Activated CD4-positive, alpha-beta memory T cell treated with anti-CD3 and anti-CD28 coated beads for 36 hours (primary cell): Measurements from ENCODE around the gene FAM111A. TPM values are rescaled to one million over a fixed set of nuclear protein-coding genes. Genes with fewer than 3 reads are reported as not detected.
A peak's percentile ranks its signal among the peaks of the same experiment; 100 is the strongest.

Experiments used
- CTCF ChIA-PET: fragments of 350-600 bp; sonication (Branson Sonifier 250); formaldehyde crosslinking; loops from one replicate; lab custom pipeline; 2021; ENCODE audit warnings: antibody characterized with exemption, inconsistent platforms; lab: Charles Lee
- POLR2A ChIA-PET: fragments of 350-600 bp; sonication (Branson Sonifier 250); formaldehyde crosslinking; loops from one replicate; lab custom pipeline; 2021; ENCODE audit warnings: antibody characterized with exemption; lab: Charles Lee
- DNase-seq: peaks from one replicate; pipeline ENCODE4 v3.0.0-alpha.2; 2020
- H3K27ac Mint-ChIP-seq: one replicate; pipeline ENCODE4 v1.8.0; 2021; ENCODE audit warnings: mixed read lengths
- H3K27me3 Mint-ChIP-seq: one replicate; pipeline ENCODE4 v1.8.0; 2021; ENCODE audit warnings: mixed read lengths
- H3K36me3 Mint-ChIP-seq: one replicate; pipeline ENCODE4 v1.8.0; 2021; ENCODE audit warnings: mixed read lengths
- H3K4me1 Mint-ChIP-seq: one replicate; pipeline ENCODE4 v1.8.0; 2021; ENCODE audit warnings: low read depth, mixed read lengths
- H3K4me3 Mint-ChIP-seq: one replicate; pipeline ENCODE4 v1.8.0; 2021; ENCODE audit warnings: mild to moderate bottlenecking, mixed read lengths
- H3K9me3 Mint-ChIP-seq: one replicate; pipeline ENCODE4 v1.8.0; 2021; ENCODE audit warnings: mixed read lengths
- intact Hi-C: fragments of 100-400 bp; cut with micrococcal nuclease; formaldehyde crosslinking; loops from one replicate; pipeline ENCODE4 v1.15.1; 2023
- total RNA-seq, 2 experiments: library from RNA; stranded (reverse); gene quantifications; one replicate each; pipeline ENCODE4 v1.2.3, GENCODE V29; 2021

FAM111A gene
- total RNA-seq, 2 experiments from 2014 or later, result 87.6 to 87.8 TPM

DNA sequence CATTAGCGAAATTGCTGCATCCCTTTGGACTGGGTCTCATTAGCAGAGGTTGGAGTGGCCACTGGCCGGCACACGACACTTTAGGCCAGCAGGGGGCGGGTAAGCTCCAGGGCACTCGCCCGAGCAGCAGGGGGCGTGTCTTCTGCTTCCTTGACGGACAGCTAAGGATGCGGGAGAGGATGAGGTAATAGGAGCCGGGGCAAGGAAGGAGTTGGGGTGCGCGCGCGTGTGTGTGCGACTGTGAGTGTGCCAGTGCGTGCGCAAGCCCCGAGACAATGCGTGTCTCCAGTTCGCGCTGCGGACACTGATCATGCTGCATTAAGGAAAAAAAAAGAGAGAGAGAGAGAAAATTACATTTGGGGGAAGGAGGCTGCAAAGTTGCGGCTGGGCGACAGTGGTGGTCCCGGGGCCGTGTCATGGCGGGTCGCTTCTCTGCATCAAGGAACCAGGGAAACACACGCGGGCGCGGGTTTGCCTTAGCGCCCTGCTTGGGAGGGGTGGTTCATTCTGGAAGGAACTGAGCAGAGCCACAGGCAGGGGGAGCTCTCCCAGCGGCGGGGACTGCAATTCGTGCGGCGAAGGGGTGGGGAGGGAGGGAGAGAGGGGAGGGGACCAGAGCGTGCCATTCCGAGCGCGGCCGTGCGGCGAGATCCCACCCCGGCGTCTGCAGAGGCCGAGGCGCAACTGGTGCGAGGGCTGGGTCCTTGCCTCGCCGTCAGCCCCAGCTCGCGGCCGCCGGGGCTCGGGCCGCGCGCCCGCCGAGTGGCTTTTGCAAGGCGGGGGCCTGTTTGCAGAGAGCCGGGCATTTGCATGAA, 29.1 kb downstream of the FAM111A start, which contains the start of gene DTX4:
DTX4 (plus strand) TSS at position 625 of the 815 bp plus-strand sequence. CDS start 464 bp downstream, outside the sequence.
- peaks cover 21% of the 10 kb centered on the region for H3K4me1 Mint-ChIP-seq
- no peak within 1 kb of the TSS for H3K27ac Mint-ChIP-seq
- intact Hi-C loops, result loop anchor here (1.0 to 2.0 kb wide), 7 partner anchors 15 to 509 kb away; no protein-coding TSS in a partner anchor
- no peaks in the 10 kb centered on the region for H3K36me3 Mint-ChIP-seq
- H3K27me3 Mint-ChIP-seq, result peaks cover 10% of the 10 kb centered on the region
- ChIA-PET CTCF (interaction anchor here (0.5 to 10.2 kb wide), 47 partner anchors 8 to 1365 kb away, joined by 3 to 157 read pairs (median 4); partner anchors contain the start of genes FAM111A, FAM111B, MPEG1 and OR5A1), POLR2A (interaction anchor here (0.7 to 1.6 kb wide), 2 partner anchors 9 to 14 kb away, joined by 3 to 6 read pairs; no protein-coding TSS in a partner anchor)
- H3K4me3 Mint-ChIP-seq, result peak within 1 kb of the TSS; percentile 72
- DNase-seq, result peak; percentile 93
- no peaks in the 10 kb centered on the region for H3K9me3 Mint-ChIP-seq

DNA sequence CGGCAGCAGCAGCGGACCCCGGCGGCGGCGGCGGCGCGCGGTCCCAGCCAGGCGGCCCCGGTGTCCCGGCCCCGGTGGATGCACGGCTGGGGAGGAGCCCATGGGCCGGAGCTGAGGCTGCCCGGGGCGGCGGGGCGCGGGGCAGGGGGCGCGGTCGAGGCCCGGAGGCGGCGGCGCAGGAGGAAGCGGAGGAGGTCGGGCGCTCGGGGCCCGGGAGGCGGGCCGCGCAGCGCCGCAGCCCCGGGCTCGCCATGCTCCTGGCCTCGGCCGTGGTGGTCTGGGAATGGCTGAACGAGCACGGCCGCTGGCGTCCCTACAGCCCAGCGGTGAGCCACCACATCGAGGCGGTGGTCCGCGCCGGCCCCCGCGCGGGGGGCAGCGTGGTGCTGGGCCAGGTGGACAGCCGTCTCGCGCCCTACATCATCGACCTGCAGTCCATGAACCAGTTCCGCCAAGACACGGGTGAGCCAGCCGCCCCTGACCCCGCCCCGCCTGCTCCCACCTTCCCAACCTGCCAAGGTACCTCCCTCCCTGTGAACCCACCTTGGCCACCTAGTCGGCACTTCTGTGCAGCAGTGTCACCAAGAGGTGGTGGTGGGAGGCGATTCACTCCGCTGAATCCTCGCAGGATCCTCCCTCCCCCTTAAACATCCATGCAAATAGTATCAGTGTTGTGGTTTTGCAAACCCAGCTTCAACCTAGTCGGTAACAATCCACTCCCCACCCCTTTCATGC, 29.9 kb downstream of the FAM111A start:
- ChIA-PET POLR2A (interaction anchor here (1.6 kb wide), 1 partner anchor 8 kb away, joined by 6 read pairs; no protein-coding TSS in a partner anchor), CTCF (interaction anchor here (0.5 to 10.2 kb wide), 38 partner anchors 7 to 1366 kb away, joined by 3 to 157 read pairs (median 5); partner anchors contain the start of genes FAM111A, FAM111B, MPEG1 and OR5A1)
- H3K27me3 Mint-ChIP-seq, result peaks cover 10% of the 10 kb centered on the region
- H3K4me1 Mint-ChIP-seq, result peaks cover 21% of the 10 kb centered on the region
- no peak overlapping the region for H3K27ac Mint-ChIP-seq
- H3K4me3 Mint-ChIP-seq, result peak overlapping the region; percentile 72
- peak; percentile 35 for DNase-seq
- H3K36me3 Mint-ChIP-seq, result no peaks in the 10 kb centered on the region
- intact Hi-C loops, result no loop called here
- H3K9me3 Mint-ChIP-seq, result no peaks in the 10 kb centered on the region

DNA sequence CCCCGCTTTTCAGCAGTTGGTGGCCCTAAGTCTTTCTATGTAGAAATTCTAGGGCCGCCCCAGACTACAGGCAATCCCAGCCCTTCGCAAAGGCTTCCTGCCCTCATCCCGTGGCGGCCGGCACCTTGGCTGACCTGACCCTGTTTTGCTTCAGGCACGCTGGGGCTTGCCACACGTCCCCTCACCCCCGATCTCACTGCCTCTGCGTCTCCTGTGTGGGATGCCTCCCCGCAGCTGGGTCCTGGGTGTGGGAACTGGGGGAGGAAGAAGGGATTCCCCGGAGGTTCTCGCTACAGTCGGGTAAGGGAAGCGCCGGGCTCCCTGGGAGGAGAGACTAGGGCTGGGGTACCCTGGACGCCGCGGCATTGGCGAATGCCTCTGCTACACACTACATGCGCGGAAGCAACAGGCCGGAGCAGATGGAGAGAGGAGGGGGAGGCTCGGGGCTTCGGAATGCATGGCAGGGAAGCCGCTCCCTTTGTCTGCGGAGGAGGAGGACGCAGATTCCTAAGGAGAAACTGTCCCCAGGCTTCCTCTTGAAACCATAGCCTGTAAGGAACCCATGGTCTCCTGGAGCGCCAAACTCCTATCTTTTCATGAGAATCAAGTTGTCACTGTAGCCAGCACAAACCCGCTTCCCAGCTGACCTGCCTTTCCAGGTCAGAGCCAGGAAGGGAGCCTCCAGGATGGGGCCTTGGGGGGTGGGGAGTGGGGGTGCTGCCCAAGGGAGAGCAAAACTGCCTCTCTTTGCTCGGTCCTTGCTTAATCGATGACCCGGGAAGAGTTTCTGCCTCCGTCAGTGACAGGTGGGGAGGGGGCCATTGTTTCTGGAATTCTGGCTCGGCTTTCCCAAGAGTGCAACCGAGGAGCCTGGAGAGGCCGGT, 30.7 kb downstream of the FAM111A start:
- intact Hi-C loops, result no loop called here
- Mint-ChIP-seq H3K4me1 (peaks cover 21% of the 10 kb centered on the region), H3K4me3 (peak overlapping the region; percentile 72), H3K27me3 (peaks cover 10% of the 10 kb centered on the region), H3K36me3 (no peaks in the 10 kb centered on the region), H3K27ac (no peak overlapping the region), H3K9me3 (no peaks in the 10 kb centered on the region)
- CTCF ChIA-PET, result interaction anchor here (3.7 to 10.2 kb wide), 3 partner anchors 12 to 31 kb away, joined by 52 to 157 read pairs (median 61); no protein-coding TSS in a partner anchor
- POLR2A ChIA-PET, result no interaction called here
- DNase-seq, result peak; percentile 21

DNA sequence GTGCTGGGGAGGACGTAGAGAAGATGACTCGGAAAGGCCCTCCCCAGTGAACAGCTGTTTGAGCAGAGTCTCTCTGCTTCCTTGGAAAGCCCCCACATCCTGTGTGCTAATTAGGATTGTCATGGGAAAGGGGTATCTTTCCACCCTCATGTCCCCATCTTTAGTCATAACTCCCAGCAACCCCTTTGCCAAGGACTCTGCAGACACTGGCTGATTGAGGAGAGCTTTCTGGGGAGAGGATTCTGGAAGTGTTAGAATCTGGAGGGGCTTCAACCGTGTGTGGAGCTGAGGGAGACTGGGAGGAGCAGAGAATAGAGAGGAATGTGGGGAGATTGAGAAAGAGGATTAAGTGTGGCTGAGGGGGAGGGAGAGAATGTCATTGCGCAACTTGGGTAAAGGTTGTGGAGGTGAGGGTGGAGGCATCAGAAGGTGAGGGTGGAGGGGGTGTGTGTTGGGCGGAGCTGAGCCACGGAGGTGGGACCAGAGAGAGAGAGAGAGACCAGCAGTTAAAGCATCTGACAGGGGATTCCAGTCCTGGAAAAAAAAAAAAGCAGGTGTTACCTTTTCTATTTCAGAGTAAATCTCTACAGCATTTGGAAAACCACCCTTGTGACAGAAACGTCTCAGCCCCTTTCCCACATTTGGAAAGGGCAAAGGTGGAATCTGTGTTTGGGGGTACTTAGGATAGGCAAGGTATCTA, 31.5 kb downstream of the FAM111A start:
- no peak overlapping the region for H3K4me3 Mint-ChIP-seq
- H3K27ac Mint-ChIP-seq, result no peak overlapping the region
- no peak for DNase-seq
- ChIA-PET POLR2A (no interaction called here), CTCF (interaction anchor here (1.2 to 10.2 kb wide), 4 partner anchors 11 to 116 kb away, joined by 4 to 157 read pairs (median 30); no protein-coding TSS in a partner anchor)
- H3K36me3 Mint-ChIP-seq, result no peaks in the 10 kb centered on the region
- peaks cover 21% of the 10 kb centered on the region for H3K4me1 Mint-ChIP-seq
- intact Hi-C loops, result no loop called here
- no peaks in the 10 kb centered on the region for H3K9me3 Mint-ChIP-seq
- H3K27me3 Mint-ChIP-seq, result peaks cover 10% of the 10 kb centered on the region

DNA sequence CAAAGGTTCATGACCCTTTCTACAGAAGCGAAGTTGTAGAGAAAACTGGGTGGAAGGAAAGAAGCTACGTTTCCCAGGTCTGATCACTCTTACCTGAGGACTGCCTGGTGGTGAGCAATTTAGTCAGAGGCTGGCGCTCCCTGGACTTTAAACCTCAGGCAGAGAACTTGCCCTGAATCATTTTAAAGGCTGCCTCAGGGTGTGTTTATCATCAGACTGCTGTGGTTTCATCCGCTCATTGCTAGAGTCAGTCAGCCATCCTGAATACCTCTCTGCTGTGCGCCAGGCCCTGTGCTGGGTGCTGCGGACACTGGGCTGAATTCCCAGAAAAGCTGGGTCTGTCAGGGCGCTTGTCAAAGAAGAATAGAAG, 32.0 kb downstream of the FAM111A start:
- Mint-ChIP-seq H3K4me1 (peaks cover 21% of the 10 kb centered on the region), H3K27me3 (peaks cover 10% of the 10 kb centered on the region), H3K4me3 (no peak overlapping the region), H3K9me3 (peaks cover 5% of the 10 kb centered on the region), H3K36me3 (no peaks in the 10 kb centered on the region), H3K27ac (no peak overlapping the region)
- intact Hi-C loops, result no loop called here
- peak; percentile 42 for DNase-seq
- ChIA-PET CTCF (interaction anchor here (1.1 to 10.2 kb wide), 5 partner anchors 10 to 116 kb away, joined by 3 to 157 read pairs (median 5); no protein-coding TSS in a partner anchor), POLR2A (no interaction called here)

DNA sequence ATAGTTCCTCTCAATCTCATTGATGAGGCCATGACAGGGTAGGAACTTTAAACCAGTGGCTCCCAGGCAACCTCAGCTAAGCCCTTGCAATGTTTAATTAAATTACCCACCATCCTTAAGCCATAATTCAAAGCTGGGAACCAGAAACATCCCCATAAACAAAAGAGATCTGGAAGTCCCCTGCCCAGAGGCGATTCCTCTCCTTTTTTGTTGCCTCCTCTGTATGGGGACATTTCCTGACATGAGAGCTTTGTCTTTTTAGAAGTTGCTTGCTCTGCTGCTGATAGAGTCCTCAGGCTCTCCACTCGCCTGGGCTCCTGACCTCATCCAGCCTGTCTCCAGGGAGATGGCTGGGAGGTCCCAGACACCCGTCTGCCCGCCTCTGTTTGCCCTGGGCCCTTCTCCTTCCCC, 32.4 kb downstream of the FAM111A start:
- no peak overlapping the region for H3K4me3 Mint-ChIP-seq
- peaks cover 10% of the 10 kb centered on the region for H3K27me3 Mint-ChIP-seq
- peaks cover 6% of the 10 kb centered on the region for H3K9me3 Mint-ChIP-seq
- H3K36me3 Mint-ChIP-seq, result no peaks in the 10 kb centered on the region
- no peak for DNase-seq
- CTCF ChIA-PET, result interaction anchor here (1.1 to 10.2 kb wide), 5 partner anchors 10 to 115 kb away, joined by 3 to 157 read pairs (median 5); no protein-coding TSS in a partner anchor
- intact Hi-C loops, result no loop called here
- H3K4me1 Mint-ChIP-seq, result peaks cover 21% of the 10 kb centered on the region
- POLR2A ChIA-PET, result no interaction called here
- H3K27ac Mint-ChIP-seq, result no peak overlapping the region

DNA sequence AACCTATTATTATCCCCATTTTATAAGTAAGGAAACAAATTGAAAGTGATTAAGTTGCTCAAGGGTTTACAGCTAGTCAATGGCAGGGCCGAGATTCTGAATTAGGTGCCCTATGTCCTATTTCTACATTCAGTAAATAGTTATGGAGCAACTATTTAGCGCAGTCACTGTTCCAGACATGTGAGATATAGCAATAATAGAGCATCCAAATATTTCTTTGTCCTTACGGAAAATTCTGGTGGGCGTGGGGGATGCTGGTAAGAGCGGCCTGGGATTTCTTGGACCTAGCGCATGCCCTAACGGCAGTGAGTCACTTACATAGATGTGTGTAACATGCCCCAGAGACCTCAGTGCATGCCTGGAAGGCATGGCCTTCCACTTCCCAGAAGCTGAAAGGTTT, 33.7 kb downstream of the FAM111A start:
- no peak overlapping the region for H3K4me3 Mint-ChIP-seq

DNA sequence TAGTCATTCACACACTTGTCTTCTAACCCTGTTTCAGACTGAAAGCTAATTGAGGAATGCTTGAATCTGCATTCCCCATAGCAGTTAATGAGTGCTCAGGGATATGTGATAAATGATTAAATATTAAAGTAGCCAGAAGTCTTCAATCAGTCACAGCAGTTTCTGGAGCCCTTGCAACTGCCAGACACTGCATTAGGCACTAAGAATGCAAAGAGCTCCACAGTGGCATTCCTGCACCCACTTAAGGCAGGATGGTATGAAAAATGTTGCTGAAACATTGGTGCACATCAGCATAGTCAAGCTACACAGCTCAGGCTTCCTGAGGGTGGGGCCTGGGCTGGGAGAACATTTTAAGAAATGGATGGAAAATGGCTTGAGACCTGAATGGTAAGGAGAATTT, 35.7 kb downstream of the FAM111A start:
- H3K4me3 Mint-ChIP-seq, result no peak overlapping the region
- H3K9me3 Mint-ChIP-seq, result peaks cover 6% of the 10 kb centered on the region
- no peak for DNase-seq
- ChIA-PET POLR2A (no interaction called here), CTCF (interaction anchor here (10.2 kb wide), 1 partner anchor 7 kb away, joined by 157 read pairs; no protein-coding TSS in a partner anchor)
- no peak overlapping the region for H3K27ac Mint-ChIP-seq
- no peaks in the 10 kb centered on the region for H3K36me3 Mint-ChIP-seq
- intact Hi-C loops, result no loop called here
- peaks cover 13% of the 10 kb centered on the region for H3K4me1 Mint-ChIP-seq
- H3K27me3 Mint-ChIP-seq, result peaks cover 3% of the 10 kb centered on the region

More for the DNA sequence above, 33.7 kb downstream of the FAM111A start:
- intact Hi-C loops, result no loop called here
- no peaks in the 10 kb centered on the region for H3K36me3 Mint-ChIP-seq
- CTCF ChIA-PET, result interaction anchor here (1.0 to 10.2 kb wide), 4 partner anchors 9 to 123 kb away, joined by 3 to 157 read pairs (median 6); no protein-coding TSS in a partner anchor
- peaks cover 6% of the 10 kb centered on the region for H3K9me3 Mint-ChIP-seq
- DNase-seq, result no peak
- peaks cover 21% of the 10 kb centered on the region for H3K4me1 Mint-ChIP-seq
- POLR2A ChIA-PET, result no interaction called here
- peaks cover 10% of the 10 kb centered on the region for H3K27me3 Mint-ChIP-seq
- no peak overlapping the region for H3K27ac Mint-ChIP-seq

DNA sequence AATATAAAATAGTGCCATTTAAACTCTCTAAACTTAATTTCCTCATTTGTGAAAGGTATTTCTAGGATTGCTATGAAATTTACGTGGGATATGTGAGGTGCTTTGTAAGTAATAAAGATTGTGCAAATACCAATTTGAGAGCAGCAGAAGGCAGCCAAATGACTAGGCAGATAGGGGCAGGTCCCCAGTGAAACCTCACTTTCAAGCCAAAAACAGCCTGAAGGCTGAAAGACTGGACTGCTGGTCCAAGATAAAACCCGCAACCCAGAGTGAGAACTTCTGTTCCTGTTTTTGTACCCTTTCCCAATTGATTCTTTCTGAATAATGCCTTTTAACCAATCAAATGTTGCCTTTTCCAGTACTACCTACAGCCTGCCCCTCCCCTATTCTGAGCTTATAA, 36.5 kb downstream of the FAM111A start:
- DNase-seq, result no peak
- intact Hi-C loops, result no loop called here
- H3K4me1 Mint-ChIP-seq, result peaks cover 7% of the 10 kb centered on the region
- no peak overlapping the region for H3K4me3 Mint-ChIP-seq
- no peaks in the 10 kb centered on the region for H3K36me3 Mint-ChIP-seq
- CTCF ChIA-PET, result interaction anchor here (2.4 kb wide), 1 partner anchor 8 kb away, joined by 22 read pairs; the partner anchor contains the start of gene DTX4
- POLR2A ChIA-PET, result no interaction called here
- H3K27me3 Mint-ChIP-seq, result peaks cover 1% of the 10 kb centered on the region
- H3K27ac Mint-ChIP-seq, result no peak overlapping the region
- peaks cover 6% of the 10 kb centered on the region for H3K9me3 Mint-ChIP-seq

DNA sequence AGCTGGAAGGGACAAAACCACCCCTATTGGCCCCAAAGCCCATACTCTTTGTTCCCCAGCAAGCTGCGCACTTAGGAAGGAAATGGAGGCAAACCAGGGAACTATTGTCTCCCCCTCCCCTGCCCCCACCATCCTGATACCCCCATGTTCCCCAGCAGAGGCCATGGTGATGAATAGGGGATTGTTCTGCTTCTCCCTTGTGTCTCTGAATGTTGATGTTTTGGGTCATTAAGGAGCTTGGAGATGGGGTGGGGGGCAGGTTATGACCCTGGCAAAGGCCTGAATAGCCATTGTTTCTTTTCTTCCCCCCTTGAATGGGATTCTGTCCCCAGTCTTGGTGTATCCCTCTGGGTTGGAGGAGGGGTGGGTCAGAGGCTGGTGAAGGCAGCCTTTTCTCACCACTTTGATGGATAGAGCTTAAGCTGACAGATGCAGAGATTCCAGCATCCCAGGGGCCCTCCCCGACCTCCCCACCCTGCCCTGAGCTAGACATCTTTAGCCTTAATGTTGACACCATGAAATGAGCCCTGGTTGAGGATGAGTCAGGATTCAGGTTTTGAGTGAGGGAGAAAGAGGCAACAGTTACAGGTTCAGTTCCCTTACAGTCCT, 37.6 kb downstream of the FAM111A start:
- Mint-ChIP-seq H3K4me1 (no peaks in the 10 kb centered on the region), H3K9me3 (peaks cover 6% of the 10 kb centered on the region), H3K27ac (no peak overlapping the region), H3K36me3 (no peaks in the 10 kb centered on the region), H3K27me3 (no peaks in the 10 kb centered on the region), H3K4me3 (no peak overlapping the region)
- CTCF ChIA-PET, result interaction anchor here (0.7 to 2.8 kb wide), 5 partner anchors 9 to 93 kb away, joined by 3 to 22 read pairs (median 8); partner anchors contain the start of gene DTX4
- no peak for DNase-seq
- POLR2A ChIA-PET, result interaction anchor here (1.2 kb wide), 1 partner anchor 9 kb away, joined by 6 read pairs; the partner anchor contains the start of gene DTX4
- intact Hi-C loops, result no loop called here
